Progenitor cell of endocrine pancreas (in vitro differentiated cells): ENCODE results near the gene KAT6B. TPM values are rescaled to one million over a fixed set of nuclear protein-coding genes. Genes with fewer than 3 reads are reported as not detected.

Experiments
- DNase-seq: peaks from one replicate; pipeline ENCODE4 v3.0.0; 2021; ENCODE audit warnings: low spot score; ENCODE audit not compliant: unreplicated experiment
- H3K27ac Mint-ChIP-seq: 2 replicates; pipeline ENCODE4 v1.8.0; 2021; ENCODE audit warnings: mild to moderate bottlenecking, moderate library complexity, mixed read lengths
- H3K27me3 Mint-ChIP-seq: 2 replicates; pipeline ENCODE4 v1.8.0; 2021; ENCODE audit warnings: mixed read lengths
- H3K36me3 Mint-ChIP-seq: 2 replicates; pipeline ENCODE4 v1.8.0; 2022; ENCODE audit warnings: mixed read lengths; ENCODE audit not compliant: insufficient read depth
- H3K4me1 Mint-ChIP-seq: 2 replicates; pipeline ENCODE4 v1.8.0; 2021; ENCODE audit warnings: low read depth, mixed read lengths
- H3K4me3 Mint-ChIP-seq: 2 replicates; pipeline ENCODE4 v1.8.0; 2021; ENCODE audit warnings: low read depth, mild to moderate bottlenecking, moderate library complexity, mixed read lengths
- H3K9me3 Mint-ChIP-seq: 2 replicates; pipeline ENCODE4 v1.8.0; 2021; ENCODE audit warnings: low read depth, mixed read lengths
- total RNA-seq: library from RNA; stranded (reverse); gene quantifications from 2 replicates; pipeline ENCODE4 v1.2.1, GENCODE V29; 2021
- TF ChIP-seq, protein P1 (sequence below): fragments of 200-600 bp; sonication (generic); IDR thresholded peaks from one replicate; pipeline ENCODE4 v1.5.0; 2021; ENCODE audit warnings: antibody characterized with exemption, mild to moderate bottlenecking; ENCODE audit not compliant: unreplicated experiment

Gene KAT6B
- total RNA-seq, 1 donor from 2014 or later, result 75.4 TPM

DNA sequence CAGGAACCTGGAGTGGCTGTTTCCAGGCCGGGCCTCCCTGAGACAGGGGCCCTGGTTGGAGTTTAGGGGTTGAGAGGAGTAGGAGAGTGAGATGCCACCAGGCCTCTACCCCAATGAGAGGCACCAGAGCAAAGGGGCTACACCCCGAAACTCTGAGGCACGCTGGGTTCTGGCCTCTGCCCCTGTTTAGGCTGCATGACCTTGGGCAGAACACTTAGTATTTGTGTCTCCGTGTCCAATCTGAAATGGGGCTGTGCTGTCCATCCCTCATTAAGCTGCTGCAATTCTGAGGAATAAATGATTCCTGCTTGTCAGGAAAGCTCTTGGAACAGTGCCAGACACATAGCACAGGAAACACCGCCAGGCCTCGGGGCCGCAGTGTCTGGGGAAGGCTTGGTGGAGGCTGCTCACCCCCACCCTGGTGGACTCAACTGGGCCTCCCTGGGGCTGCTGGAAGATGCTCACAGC, 244.6 kb downstream of the KAT6B start:
- Mint-ChIP-seq H3K4me3 (no peak overlapping the region), H3K27me3 (peaks cover under 1% of the 10 kb centered on the region), H3K36me3 (no peaks in the 10 kb centered on the region), H3K4me1 (peaks cover 7% of the 10 kb centered on the region), H3K9me3 (no peaks in the 10 kb centered on the region), H3K27ac (peak overlapping the region; percentile 64)
- no peak for DNase-seq
- TF ChIP-seq, protein P1, sequence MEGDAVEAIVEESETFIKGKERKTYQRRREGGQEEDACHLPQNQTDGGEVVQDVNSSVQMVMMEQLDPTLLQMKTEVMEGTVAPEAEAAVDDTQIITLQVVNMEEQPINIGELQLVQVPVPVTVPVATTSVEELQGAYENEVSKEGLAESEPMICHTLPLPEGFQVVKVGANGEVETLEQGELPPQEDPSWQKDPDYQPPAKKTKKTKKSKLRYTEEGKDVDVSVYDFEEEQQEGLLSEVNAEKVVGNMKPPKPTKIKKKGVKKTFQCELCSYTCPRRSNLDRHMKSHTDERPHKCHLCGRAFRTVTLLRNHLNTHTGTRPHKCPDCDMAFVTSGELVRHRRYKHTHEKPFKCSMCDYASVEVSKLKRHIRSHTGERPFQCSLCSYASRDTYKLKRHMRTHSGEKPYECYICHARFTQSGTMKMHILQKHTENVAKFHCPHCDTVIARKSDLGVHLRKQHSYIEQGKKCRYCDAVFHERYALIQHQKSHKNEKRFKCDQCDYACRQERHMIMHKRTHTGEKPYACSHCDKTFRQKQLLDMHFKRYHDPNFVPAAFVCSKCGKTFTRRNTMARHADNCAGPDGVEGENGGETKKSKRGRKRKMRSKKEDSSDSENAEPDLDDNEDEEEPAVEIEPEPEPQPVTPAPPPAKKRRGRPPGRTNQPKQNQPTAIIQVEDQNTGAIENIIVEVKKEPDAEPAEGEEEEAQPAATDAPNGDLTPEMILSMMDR, result no peak

DNA sequence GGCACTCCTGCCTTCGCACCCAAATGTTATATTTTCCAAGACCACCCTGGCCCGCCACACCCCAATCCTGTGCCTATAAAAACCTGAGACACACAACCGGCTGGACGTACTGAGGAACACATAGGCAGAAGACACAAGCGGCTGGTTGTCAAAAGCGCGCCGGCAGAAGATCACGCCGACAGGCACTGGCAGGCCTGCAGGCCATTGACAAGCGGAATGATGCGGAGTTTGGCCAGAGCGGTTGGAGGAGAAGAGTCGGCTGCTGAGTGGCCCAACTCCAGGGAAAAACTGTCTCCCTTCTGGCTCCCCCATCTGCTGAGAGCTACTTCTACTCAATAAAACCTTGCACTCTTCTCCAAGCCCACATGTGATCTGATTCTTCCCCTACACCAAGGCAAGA, 245.4 kb downstream of the KAT6B start:
- no peaks in the 10 kb centered on the region for H3K36me3 Mint-ChIP-seq
- peaks cover 6% of the 10 kb centered on the region for H3K27me3 Mint-ChIP-seq
- H3K9me3 Mint-ChIP-seq, result no peaks in the 10 kb centered on the region
- no peak for DNase-seq
- H3K27ac Mint-ChIP-seq, result no peak overlapping the region
- TF ChIP-seq, protein P1, result no peak
- H3K4me1 Mint-ChIP-seq, result peaks cover 7% of the 10 kb centered on the region
- H3K4me3 Mint-ChIP-seq, result no peak overlapping the region

DNA sequence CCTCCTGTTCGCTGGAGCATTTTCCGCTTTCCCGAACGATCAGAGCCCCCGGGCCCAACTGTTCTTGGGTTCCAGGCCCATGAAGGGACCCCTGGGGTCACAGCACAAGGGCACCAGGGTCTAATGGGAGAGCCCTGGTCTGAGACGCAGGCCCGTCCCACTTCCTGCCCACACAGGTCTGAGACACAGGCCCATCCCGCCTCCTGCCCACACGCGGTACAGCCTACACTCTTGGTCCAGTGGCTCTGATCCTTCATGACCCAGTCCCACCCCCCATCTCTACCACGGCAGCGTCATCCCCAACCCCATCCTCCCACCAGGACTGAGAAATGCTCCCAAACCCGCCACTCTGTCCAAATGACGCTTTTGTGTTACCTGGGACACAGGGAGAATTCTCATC, 246.3 kb downstream of the KAT6B start:
- Mint-ChIP-seq H3K27ac (no peak overlapping the region), H3K4me1 (peaks cover 7% of the 10 kb centered on the region), H3K36me3 (no peaks in the 10 kb centered on the region), H3K4me3 (no peak overlapping the region), H3K9me3 (no peaks in the 10 kb centered on the region), H3K27me3 (peaks cover 10% of the 10 kb centered on the region)
- no peak for DNase-seq
- TF ChIP-seq, protein P1, result no peak

DNA sequence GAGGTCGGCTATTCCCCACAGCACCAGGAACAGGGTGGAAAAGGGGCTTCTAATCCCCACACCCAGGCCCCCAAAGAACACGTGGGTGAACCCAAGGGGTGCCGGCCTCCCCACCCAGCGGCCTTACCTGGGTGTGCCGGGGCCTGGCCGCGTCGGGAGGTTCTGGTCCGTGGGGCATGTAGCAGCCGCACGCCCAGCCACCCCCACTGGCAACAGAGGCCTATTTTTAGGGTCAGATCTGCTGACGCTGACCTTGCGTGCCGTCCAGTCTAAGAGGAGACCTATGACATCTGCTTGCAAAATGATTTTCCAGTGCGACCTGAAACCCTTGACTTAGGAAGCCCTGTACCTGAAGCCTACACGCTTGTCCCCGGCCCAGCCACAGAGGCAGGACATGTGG, 247.0 kb downstream of the KAT6B start:
- H3K4me3 Mint-ChIP-seq, result no peak overlapping the region
- no peaks in the 10 kb centered on the region for H3K9me3 Mint-ChIP-seq
- H3K27ac Mint-ChIP-seq, result no peak overlapping the region
- TF ChIP-seq, protein P1, result no peak
- H3K27me3 Mint-ChIP-seq, result peaks cover 10% of the 10 kb centered on the region
- no peaks in the 10 kb centered on the region for H3K36me3 Mint-ChIP-seq
- H3K4me1 Mint-ChIP-seq, result peaks cover 7% of the 10 kb centered on the region
- no peak for DNase-seq

DNA sequence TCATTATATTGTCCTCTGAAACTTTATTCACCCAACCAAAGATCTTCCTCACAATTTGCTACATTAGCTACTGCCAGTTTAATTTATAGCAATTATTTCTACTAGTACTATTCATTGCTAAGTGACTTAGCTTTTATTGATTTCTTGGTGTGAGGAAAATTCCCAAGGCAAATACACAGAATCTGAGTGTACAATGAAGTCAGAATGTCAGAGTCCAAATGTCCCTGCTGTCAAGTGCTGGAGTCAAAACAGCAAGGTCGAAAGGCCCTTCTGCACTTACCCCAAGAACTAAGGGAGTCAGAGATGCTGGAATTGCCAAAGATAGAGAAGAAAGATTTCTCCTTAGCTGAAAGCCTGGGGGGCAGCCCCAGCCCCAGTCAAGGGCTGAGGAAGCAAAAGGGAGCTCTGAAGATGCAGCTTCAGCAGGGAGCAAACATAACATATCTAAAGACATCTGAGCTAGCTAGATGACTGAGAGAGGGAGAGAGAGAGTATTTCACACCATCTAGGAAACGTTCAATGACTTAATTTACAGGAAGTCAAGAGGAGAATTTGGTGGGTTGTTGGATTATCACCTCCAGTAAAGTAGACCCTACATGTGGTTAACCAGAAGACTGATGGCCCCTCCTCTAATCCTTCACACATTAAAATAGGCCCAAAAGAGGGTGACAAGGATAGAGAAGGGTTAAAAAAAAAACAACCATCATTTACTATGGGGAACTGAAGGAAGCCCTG, 248.5 kb downstream of the KAT6B start:
- no peaks in the 10 kb centered on the region for H3K36me3 Mint-ChIP-seq
- TF ChIP-seq, protein P1, result no peak
- no peak for DNase-seq
- H3K4me3 Mint-ChIP-seq, result no peak overlapping the region
- peaks cover 10% of the 10 kb centered on the region for H3K27me3 Mint-ChIP-seq
- H3K4me1 Mint-ChIP-seq, result peaks cover 11% of the 10 kb centered on the region
- H3K9me3 Mint-ChIP-seq, result no peaks in the 10 kb centered on the region
- H3K27ac Mint-ChIP-seq, result peak overlapping the region; percentile 5
